WERI-Rb-1 (cell line): ENCODE results near the gene AJAP1.

Experiments used
- DNase-seq: peaks from one replicate; pipeline ENCODE4 v3.0.0-alpha.2; 2020
- H3K27ac ChIP-seq: fragments of 250-450 bp; sonication (Bioruptor Pico); 2 replicates; pipeline ENCODE4 v1.5.1; 2020; ENCODE audit warnings: mild to moderate bottlenecking, moderate library complexity
- H3K27me3 ChIP-seq: fragments of 250-450 bp; sonication (Bioruptor Pico); 2 replicates; pipeline ENCODE4 v1.5.1; 2021; ENCODE audit warnings: mild to moderate bottlenecking, low read depth, moderate library complexity; ENCODE audit not compliant: insufficient read depth, severe bottlenecking
- H3K36me3 ChIP-seq: fragments of 250-450 bp; sonication (Bioruptor Pico); 2 replicates; pipeline ENCODE4 v1.5.1; 2020; ENCODE audit warnings: mild to moderate bottlenecking, moderate library complexity
- H3K4me3 ChIP-seq: 2 replicates; pipeline ENCODE4 v1.5.1; 2011; ENCODE audit warnings: low read depth, mild to moderate bottlenecking, control low read depth, low read length
- H3K9me3 ChIP-seq: fragments of 250-450 bp; sonication (Bioruptor Pico); 2 replicates; pipeline ENCODE4 v1.5.1; 2021; ENCODE audit warnings: mild to moderate bottlenecking, moderate library complexity; ENCODE audit not compliant: severe bottlenecking
- CTCF ChIP-seq: IDR thresholded peaks from 2 replicates; pipeline ENCODE4 v1.5.1; 2011; ENCODE audit warnings: low read depth, mild to moderate bottlenecking, control low read depth, inconsistent platforms, low read length

The AJAP1 gene

GRCh38 chr1:4797016-4797410 is 142.6 kb downstream of the AJAP1 start:
- no peak for TF ChIP-seq CTCF
- H3K27me3 ChIP-seq, result peaks cover 81% of the 10 kb centered on the region
- no peak for DNase-seq
- no peaks in the 10 kb centered on the region for H3K36me3 ChIP-seq
- H3K27ac ChIP-seq, result no peak overlapping the region
- no peak overlapping the region for H3K4me3 ChIP-seq
- peaks cover 5% of the 10 kb centered on the region for H3K9me3 ChIP-seq

- Histone ChIP-seq H3K36me3 (no peaks in the 10 kb centered on the region), H3K27ac (no peak overlapping the region)
- no peak for TF ChIP-seq CTCF
Observed at GRCh38 chr1:4797429-4797828, 143.0 kb downstream of the AJAP1 start.

GRCh38 chr1:4801192-4801924 is 146.9 kb downstream of the AJAP1 start:
- no peak for DNase-seq
- Histone ChIP-seq H3K9me3 (peaks cover 5% of the 10 kb centered on the region), H3K4me3 (no peak overlapping the region), H3K27me3 (peaks cover 87% of the 10 kb centered on the region), H3K36me3 (no peaks in the 10 kb centered on the region), H3K27ac (no peak overlapping the region)
- no peak for TF ChIP-seq CTCF

More at GRCh38 chr1:4797429-4797828, 143.0 kb downstream of the AJAP1 start:
- Histone ChIP-seq H3K27me3 (peaks cover 85% of the 10 kb centered on the region), H3K9me3 (peaks cover 5% of the 10 kb centered on the region), H3K4me3 (no peak overlapping the region)
- DNase-seq, result no peak

GRCh38 chr1:4802024-4802423 is 147.6 kb downstream of the AJAP1 start:
- H3K27ac ChIP-seq, result no peak overlapping the region
- no peaks in the 10 kb centered on the region for H3K36me3 ChIP-seq
- H3K9me3 ChIP-seq, result peaks cover 7% of the 10 kb centered on the region
- peaks cover 88% of the 10 kb centered on the region for H3K27me3 ChIP-seq
- TF ChIP-seq CTCF, result no peak
- DNase-seq, result no peak
- H3K4me3 ChIP-seq, result no peak overlapping the region

GRCh38 chr1:4803335-4803734 is 148.9 kb downstream of the AJAP1 start:
- Histone ChIP-seq H3K4me3 (no peak overlapping the region), H3K36me3 (no peaks in the 10 kb centered on the region), H3K27me3 (peaks cover 80% of the 10 kb centered on the region), H3K9me3 (peaks cover 7% of the 10 kb centered on the region), H3K27ac (no peak overlapping the region)
- no peak for DNase-seq
- TF ChIP-seq CTCF, result no peak

GRCh38 chr1:4805987-4806386 is 151.6 kb downstream of the AJAP1 start:
- H3K9me3 ChIP-seq, result peaks cover 3% of the 10 kb centered on the region
- H3K27ac ChIP-seq, result no peak overlapping the region
- no peaks in the 10 kb centered on the region for H3K36me3 ChIP-seq
- DNase-seq, result no peak
- TF ChIP-seq CTCF, result no peak
- no peak overlapping the region for H3K4me3 ChIP-seq
- peaks cover 67% of the 10 kb centered on the region for H3K27me3 ChIP-seq
